ENCODE results near the gene HSPB9.

HSPB9 gene, protein sequence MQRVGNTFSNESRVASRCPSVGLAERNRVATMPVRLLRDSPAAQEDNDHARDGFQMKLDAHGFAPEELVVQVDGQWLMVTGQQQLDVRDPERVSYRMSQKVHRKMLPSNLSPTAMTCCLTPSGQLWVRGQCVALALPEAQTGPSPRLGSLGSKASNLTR

DNA sequence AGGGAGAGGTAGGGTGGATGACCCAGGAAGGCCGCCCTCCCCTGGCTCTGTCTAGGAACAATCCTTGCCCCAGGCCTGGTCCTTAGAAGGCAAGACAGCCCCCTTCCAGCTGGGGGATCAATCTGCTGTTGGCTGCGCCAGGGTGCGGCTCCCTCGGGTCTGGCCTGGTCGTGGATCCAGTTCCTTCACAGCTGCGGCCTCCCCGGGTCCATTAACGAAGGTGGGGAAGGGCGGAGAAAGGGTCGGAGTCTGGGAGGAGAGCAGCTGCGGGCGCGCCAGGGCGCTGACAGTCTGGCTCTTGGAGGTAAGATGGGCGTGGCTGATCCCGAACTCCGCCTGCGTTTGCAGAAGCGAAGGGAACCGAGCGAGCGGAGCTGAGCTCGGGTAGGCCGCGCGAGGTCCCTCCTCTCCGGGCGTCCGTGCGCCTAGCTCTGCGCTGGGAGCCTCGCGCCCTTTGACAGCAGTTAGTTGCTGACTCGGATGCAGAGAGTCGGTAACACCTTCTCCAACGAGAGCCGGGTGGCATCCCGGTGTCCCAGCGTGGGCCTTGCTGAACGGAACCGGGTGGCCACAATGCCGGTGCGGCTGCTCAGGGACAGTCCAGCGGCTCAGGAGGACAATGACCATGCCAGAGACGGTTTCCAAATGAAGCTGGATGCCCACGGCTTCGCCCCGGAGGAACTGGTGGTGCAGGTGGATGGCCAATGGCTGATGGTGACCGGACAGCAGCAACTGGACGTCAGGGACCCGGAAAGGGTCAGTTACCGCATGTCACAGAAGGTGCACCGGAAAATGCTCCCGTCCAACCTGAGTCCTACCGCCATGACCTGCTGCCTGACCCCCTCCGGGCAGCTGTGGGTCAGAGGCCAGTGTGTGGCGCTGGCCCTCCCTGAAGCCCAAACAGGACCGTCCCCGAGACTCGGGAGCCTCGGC is at the start of gene HSPB9:
TSS of gene HSPB9 (plus strand) at position 434 of the 933 bp plus-strand sequence. CDS start at position 481, 47 bp downstream.
- DNase-seq, result no peak

DNA sequence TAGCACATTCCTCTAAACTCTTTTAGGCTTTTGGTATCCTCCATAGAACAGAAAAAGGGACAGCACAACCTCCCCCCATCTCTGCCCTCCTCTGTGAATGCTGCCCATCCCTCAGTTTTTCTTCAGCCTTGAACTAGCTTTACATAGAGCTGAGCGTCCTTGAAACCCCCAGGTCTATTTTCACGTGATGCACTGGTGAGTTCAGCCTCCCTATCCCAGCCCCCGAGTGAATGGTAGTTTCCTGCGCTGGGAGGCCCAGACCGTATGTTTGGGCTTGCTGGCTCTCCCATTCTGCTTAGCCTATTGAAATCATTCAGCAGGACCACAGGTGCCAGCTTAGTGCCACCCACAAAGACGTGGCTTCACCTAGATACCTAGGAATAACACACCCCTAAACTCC is 46.8 kb upstream of the HSPB9 start:
- DNase-seq, result no peak

DNA sequence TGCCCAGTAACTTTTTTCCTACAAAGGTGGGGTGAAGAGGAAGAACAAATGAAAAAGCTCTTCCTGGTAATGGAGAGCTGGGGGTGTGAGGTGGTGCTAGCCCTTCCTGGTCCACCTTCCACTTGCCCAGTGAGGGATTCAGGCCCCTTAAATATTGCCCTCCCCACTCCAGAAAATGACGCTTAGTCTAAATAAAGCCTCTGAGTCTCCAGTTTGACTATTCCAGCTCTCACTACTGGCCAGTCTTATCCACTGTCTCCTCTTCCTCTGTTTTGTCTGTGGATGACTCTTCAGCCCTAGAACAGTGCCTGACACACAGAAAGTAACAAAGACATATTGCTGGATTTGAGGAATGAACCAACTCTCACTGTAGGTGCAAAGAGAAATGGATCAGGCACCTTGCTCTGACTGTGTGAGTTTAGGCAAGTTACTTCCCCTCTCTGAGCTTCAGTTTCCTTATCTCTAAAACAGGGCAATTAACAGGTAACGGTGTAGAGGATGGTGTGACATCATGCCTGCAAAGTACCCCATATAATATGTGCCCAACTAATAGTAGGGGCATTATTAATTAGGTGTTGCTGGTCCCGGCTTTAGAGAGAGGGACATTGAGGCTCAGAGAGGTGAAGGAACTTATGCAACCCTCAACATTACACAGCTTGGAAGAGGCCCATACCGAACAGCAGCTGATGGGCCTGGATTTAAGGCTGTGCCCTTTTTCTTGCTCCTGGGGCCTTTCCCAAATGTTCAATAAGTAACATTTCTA is 45.6 kb upstream of the HSPB9 start:
- DNase-seq, result no peak

DNA sequence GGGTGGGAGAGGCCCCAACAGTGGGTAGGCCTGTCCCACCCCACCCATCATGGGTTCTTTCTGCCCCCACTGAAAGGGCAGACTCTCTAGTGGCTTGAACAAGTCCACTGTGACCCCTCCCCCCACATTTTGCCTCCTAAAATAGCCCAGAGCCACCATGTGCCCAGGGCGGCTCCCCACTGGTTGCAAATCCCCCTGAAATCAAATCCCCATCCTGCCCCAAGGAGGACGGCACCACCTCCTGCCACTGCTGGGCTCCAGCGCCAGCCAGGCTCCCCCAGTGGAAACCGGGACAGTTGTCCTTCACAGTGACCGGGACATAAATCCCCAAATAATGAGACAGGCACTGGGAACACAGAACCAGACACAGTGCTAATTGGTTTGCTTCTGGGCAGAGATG is 44.8 kb upstream of the HSPB9 start:
- DNase-seq, result no peak

DNA sequence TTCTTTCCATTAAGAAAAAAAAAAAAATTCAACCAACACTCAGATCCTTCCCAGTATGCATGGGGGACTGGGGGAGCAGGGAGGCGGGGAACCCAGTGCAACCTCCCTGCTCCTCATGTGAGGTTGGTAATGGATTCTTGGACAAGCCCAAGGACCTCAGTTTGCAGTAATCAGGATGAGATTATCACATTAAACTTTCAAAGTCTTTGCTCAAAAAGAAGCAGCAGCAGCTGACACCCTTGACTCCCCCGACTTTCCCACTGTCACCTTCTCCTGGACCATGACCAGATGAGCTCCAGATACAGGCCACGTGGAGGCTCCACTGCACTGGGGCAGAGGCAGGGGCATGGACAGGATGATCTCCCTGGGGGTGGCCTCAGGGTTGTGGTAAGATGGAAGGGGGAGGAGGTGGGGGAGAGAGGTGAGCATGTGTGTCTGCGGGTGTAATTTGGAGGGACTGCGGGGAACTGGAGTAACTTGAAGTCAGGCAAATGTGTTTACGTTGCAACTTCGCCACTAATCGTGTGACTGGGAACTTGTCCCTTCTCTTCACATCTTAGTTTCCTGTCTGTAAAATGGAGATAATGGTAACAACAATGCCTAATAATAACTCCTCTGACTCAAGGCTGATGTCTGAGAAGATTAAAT is 44.1 kb upstream of the HSPB9 start:
- DNase-seq, result no peak

DNA sequence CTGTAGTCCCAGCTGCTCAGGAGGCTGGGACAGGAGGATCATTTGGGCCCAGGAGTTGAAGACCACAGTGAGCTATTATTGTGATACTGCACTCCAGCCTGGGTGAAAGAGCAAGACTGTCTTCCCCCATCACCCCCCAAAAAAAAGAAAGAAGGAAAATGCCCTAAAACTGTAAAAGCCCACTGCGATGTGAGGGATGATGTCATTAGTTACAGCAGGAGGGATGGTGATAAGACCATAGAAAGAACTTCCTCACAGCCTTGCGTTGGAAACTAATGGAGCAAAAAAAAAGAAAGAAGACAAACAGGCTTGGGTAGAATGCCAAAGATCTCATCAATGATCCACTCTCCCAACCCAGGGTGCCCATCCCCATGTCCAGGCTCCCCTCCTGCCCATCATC is 43.1 kb upstream of the HSPB9 start:
- DNase-seq, result no peak

DNA sequence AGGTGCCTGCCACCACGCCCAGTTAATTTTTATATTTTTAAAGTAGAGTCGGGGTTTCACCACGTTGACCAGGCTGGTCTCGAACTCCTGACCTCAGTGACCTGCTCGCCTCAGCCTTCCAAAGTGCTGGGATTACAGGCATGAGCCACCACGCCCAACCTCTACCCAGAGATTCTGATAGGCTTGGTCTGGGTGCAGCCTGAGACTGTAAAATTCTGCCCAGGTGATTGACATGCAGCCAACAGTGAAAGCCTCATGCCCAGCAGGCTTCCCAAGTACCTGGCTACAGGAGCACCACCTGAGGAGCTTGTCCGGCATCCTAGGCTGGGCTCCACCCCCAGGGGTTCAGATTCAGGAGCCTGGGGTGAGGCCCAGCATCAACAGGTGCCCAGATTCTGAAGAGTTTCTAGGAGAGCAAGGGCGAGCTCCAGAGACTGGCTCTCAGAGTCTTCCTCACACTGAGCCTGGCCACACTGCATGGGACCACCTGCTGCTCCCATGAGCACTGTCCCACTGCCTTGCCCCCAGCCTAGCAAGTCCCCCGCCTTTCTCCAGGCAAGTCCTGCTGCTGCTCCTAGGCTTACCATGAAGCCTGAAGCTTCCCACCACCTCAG is 41.0 kb upstream of the HSPB9 start:
- no peak for DNase-seq

DNA sequence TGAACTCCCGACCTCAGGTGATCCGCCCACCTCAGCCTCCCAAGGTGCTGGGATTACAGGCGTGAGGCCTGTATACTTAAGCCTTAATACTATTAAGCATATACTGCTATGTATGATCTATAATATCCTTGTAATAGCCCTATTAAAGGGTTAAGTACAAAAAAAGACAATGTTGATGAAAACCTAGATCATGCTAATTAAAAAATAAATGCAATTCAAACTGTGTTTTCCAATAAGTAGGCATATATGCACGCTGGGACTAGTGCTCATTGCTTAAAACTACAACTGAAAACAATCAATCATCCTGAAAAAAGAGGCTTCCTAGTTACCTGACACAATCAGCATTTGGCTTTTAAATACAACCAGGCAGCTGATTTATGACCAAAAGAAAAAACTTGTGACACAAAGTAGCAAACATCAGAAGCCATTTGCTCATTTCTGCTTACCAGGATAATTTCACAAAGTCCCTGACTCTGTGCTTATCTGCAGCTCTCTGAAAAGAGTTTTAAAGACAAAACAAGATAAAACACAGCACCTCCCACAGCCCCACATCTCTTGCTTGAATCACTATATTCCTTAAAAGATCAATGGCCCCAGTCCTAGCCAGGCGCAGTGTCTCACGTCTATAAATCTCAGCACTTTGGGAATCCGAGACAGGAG is 35.4 kb upstream of the HSPB9 start:
- DNase-seq, result no peak

DNA sequence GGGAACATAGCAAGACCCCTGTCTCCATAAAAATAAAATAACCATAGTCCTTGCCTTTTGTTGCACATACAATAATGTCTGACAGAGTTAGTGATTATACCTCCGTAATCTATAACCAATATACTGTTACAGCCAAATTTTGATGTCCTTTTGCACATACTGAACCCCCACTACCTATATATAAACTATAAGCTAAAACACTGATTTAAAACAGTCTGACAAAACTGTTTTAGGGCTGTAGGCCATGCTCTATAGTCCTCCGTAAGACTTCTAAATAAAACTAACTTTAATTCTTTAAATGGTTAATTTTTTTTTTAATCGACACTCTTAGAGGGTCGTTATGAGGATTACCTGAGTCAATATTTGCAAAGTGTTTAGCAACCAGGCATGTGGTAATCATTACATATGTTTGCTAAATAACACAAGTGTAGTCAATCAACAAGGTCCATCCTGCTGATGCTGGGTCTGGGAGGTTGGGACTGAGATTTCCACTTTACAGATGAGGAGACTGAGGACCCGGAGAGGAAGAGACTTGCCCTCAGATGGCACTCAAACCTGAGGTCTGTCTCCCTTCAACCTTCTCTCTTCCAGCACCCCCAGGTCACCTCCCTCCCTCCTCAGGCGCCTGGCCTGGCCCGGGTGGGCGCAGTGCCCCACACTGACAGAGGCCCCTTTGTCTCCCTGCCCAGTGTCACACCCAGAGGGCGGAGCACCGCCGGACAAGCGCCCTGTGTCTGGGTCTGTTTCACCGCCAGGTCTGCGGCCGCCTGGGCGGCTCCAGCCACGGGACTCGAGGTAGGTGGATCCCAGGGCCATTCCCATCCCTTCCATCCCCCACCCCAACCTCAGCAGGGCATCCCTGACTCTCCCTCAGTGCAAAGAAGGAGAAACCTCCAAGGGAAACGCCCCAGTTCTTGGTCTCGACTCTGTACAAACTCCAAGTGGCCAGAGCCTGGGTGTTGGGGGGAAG is 34.6 kb upstream of the HSPB9 start:
- no peak for DNase-seq

DNA sequence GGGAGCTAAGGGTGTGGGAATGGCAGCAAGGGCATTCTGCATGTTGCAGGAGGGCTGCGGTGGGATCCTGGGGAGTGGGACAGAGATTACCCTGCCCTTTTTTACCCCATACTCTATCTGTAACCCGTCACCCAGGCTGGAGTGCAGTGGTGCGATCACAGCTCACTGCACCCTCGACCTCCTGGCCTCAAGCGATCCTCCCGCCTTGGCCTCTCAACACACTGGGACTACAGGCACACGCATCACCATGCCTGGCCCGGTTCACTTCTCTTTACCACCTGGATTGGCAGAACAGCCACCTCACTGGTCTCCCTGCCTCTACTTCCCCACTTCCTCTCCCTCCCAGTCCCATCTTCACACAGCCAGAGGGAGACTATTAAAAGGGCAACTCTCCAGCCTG is 33.9 kb upstream of the HSPB9 start:
- DNase-seq, result no peak

DNA sequence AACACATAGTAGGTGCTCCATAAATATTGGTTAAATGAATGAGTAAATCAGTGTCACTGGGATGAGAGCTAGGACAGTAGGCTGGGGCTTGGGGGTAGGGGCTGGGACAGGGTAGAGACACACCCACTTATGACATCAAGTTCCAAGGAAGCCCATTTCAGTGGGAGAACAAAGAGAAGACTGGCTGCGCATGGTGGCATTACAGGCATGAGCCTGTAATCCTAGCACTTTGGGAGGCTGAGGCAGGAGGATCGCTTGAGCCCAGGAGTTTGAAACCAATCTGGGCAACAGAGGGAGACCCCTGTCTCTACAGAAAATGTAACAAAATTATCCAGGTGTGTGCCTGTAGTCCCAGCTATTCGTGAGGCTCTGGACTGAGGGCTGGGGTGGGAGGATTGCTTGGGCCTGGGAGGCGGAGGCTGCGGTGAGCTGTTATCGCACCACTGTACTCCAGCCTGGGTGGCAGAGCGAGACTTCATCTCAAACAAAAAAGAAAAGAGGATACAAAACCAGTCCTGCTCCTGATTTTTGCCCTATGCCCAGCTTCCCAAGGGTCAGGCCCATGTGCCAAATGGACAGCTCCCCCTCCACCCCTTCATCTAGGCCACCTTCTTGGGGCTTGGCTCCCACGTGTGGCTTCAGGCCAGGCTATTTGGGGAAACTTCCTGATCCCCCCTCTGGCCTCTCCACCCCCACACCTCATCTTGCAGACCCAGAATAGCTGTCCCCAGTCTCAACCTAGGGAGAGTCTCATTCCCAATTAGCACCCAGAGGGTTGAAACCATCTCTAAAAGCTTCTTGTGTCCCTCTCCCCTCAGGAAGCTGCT is 31.4 kb upstream of the HSPB9 start:
- DNase-seq, result no peak

DNA sequence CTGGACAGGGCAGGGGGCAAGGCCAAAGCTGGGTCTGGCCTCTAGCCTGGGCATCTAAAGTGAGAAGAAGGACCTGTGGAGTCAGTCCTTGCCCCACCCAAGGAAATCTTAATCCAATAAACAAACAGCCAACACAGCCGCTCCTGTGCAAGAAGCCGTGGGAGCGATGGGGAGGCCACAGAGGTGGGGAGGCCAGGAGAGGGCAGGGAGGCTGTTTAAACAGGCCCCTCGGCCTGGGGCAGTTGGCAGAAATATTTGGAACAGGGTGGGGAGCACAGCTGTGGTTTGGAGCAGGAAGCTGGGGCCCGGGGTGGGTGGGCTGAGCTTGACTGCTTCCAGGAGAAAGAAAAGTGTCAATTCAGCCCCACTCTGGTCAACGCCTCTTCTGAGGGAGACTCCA is 29.7 kb upstream of the HSPB9 start:
- no peak for DNase-seq

DNA sequence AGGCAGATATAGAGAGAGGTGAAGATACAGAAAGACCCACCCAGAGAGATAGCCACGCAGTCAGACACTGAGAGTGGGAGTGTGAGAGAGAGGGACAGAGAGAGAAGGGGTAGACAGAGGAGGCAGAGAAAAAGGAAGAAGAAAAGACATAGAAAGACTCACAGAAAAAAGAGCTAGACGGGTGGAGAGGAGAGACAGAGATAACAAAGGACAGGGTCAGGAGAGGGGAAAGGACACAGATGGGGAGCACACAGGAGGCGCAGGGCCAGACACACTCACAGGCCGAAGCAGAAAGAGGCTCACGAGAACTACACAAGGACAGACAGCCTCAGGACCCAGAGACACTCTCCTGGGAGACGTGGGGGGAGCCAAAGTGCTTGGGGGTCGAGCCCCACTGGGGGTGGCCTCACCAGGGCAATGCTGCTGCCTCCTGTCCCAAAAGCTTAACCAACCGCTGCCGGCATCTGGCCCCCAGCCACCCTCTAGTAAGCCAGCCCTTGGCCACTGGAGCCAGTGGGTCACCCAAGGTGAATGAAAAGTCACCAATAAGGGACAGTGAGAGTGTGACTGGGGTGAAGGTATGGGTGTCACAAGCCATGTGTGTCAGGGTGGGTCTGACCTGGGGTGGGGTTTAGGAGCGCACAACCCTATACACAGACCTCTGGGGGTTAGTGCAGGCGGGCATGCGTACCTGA is 28.1 kb upstream of the HSPB9 start:
- no peak for DNase-seq

DNA sequence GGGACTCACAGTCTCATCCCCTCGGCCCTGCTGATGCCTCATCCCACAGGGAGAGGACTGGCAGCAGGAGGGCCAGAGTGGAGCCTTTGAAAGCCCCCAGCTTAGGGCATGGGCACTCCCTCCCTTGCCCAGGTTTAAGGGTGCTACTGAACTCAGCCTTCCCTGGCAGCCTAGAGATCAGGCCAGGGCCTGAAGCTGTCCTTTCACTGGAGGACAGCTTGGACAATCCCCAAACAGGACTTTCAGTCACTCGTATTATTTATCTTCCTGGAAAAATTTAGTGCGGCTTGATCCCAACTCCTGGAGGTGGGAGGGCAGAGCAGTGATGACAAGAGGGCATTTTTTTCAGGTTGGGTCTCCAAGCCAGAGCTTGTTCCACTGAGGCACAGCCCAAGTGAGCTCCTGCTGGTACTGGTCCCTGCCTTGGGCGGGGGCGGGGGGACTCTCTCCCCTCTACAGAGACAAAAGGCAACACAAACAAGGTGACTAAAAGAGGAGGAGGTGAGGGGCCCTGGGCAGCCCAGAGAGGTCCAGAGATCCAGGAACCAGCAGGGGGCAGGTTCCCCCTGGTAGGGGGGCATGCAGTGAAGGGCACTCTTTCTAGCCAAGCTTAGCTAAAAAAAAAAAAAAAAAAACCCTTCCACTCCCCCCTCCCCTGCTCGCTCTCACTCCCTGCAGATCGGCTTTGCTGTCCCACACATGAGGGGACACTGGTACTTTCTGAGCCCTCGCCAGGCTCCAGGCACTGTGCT is 26.1 kb upstream of the HSPB9 start:
- DNase-seq, result no peak

DNA sequence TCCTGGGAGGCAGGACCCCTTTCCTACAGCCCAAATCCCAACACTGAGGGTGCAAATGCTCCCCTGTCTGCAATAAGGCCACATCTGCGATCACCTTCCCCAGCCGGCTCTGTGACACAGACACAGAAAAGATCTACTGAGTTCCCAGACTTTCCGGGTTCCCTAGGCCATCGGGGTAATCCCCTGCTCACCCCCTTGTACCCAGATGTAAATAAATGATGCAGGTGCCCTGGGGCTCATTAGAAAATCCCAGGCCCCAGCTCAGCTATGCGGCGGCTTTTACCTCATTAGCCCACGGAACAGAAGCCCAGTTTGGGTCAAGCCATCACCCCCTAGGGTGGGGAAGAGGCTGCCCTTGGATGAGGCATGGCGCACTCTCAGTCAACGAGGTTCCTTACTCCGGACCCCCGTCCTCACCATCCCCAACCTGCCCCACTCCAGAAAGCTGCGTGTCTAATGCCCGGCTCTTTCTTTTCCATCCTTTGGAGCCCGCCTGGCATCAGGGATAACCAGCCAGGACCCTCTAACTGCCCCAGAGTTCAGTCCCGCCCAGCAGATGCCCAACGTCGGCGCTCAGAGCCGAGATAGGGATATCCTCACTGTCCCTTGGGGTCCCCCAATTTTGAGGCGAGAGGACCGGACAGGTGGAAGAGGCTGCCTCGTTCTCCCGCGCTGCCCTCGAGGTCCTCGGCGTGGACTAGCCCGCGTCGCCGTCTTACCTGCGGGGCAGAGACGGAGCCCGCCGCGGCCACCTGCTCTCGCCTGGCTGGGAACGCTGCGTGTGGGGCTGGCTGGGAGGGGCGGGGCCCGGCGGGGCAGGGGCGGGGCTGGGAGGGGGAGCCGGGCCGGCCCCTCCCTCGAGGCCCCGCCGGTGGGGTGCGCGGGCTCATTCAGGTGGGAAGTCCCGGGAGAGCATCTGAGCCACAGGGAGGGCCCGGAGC is 24.6 kb upstream of the HSPB9 start, which contains the start of gene ZNF385C:
TSS of gene ZNF385C (minus strand) at position 783 of the 941 bp plus-strand sequence. CDS start 35,417 bp downstream, outside the sequence.
- DNase-seq, result peak; percentile 57

DNA sequence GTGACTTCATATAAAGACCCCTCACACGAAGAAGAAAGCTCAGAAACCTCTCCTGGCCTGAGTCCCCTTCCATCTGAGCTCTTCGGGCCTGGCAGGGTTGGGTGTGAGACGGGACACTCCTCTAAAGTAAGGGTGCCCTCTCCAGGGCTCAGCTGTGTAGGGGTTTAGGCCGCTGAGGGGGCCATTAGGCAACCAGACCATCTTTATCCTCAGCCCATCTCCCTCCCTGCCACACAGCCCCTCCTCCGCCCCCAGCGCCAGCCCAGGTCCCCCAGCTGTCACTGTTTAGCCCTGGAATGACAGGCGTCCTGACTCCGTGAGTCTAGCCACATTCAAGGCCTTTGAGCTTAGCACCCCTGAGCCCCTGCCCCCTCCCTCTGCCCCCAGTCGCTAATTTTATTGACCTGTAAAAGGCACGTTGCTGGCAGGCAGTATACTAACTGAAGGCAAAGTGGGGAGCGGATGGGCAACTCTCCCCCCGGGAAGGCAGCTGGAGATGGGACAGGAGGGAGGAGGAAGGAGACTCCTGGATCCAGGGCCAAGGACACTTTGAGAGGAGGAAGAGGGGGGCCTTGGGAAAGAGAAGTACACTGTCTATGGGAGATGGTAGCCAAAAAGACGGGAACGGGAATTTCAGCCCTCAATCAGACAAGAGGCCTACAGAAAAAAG is 23.7 kb upstream of the HSPB9 start:
- DNase-seq, result no peak
